H1 (cell line): Measurements from ENCODE around the gene WNT1. TPM values are rescaled to one million over a fixed set of nuclear protein-coding genes. Genes with fewer than 3 reads are reported as not detected.

Source experiments
- E2F6 ChIP-seq: IDR thresholded peaks from 2 replicates; pipeline ENCODE4 v1.6.1; 2012; ENCODE audit warnings: inconsistent platforms
- EGR1 ChIP-seq: IDR thresholded peaks from 2 replicates; pipeline ENCODE4 v1.6.1; 2011; ENCODE audit warnings: low read depth, low read length, borderline replicate concordance
- EZH2 ChIP-seq: fragments of 200-600 bp; sonication (generic); IDR thresholded peaks from 2 replicates; pipeline ENCODE4 v1.7.1; 2012; ENCODE audit warnings: low read depth, mild to moderate bottlenecking, moderate library complexity, low read length, inconsistent platforms; ENCODE audit not compliant: severe bottlenecking
- RNF2 ChIP-seq: fragments of 200-900, 300-1000 bp; sonication (generic); IDR thresholded peaks from 2 replicates; pipeline ENCODE4 v1.7.1; 2016; ENCODE audit warnings: borderline replicate concordance, low read depth, mild to moderate bottlenecking, antibody characterized with exemption, low read length; ENCODE audit not compliant: poor library complexity, severe bottlenecking; ENCODE audit errors: missing control alignments
- SIRT6 ChIP-seq: IDR thresholded peaks from one replicate; pipeline ENCODE4 v1.7.1; 2012; ENCODE audit warnings: low read length, inconsistent platforms
- SUZ12 ChIP-seq: fragments of 200-600 bp; sonication (generic); IDR thresholded peaks from 2 replicates; pipeline ENCODE4 v1.6.1; 2012; ENCODE audit warnings: mild to moderate bottlenecking, inconsistent platforms, low read length, moderate library complexity, mixed read lengths
- YY1 ChIP-seq: IDR thresholded peaks from 2 replicates; pipeline ENCODE4 v1.6.1; 2011; ENCODE audit warnings: low read depth, mild to moderate bottlenecking, low read length
- polyA plus RNA-seq, 7 experiments: library from polyadenylated mRNA; depleted of rRNA in 3 of 7; stranded (reverse) in 5 of 7; unstranded in 2 of 7; fragments of >200 nt in 5 of 7; fragments of 200-250 nt in 2 of 7; gene quantifications; 1 replicate in 5 of 7; 2 replicates in 1 of 7; 4 replicates in 1 of 7; pipeline versions ENCODE4 v1.2.1 to v1.2.3, GENCODE V29; 2011 to 2013; ENCODE audit warnings: missing spikeins in 2 of 7, mixed read lengths in 2 of 7
- total RNA-seq: library from RNA; stranded (reverse); fragmentation: NEBNext Ultra II Directional; extraction: Animal tissue kit (Norgen Biotek cat#: 25700); gene quantifications from 2 replicates; pipeline ENCODE4 v1.2.1, GENCODE V29; 2021

WNT1 gene
- total and polyA plus RNA-seq, 2 of the 8 experiments (the other 6 are each of a cell fraction or from before 2014, with no cell fraction given): not detected

- TF ChIP-seq E2F6 (peak; percentile 63), YY1 (no peak), EZH2 (peak; percentile 88), SIRT6 (no peak), EGR1 (0 out of 2 replicates have a peak, but pooled peaks have one; percentile 23), RNF2 (peak; percentile 60), SUZ12 (peak; percentile 98)
- TF ChIP-seq, all 59 proteins: peak for 9
Observed at GRCh38 chr12:48969833-48970701, 8.1 kb upstream of the WNT1 start (continued).
